HG03025 (cell line): ENCODE data around the gene IMMT.

ENCODE experiments used
- ATAC-seq: cut with Tn5 transposase; IDR thresholded peaks from one replicate; pipeline ENCODE4 v1.9.1; 2021; ENCODE audit warnings: mild to moderate bottlenecking, moderate library complexity; ENCODE audit not compliant: unreplicated experiment, low FRiP score

IMMT gene

GRCh38 chr2:86147793-86148192 lies 47.5 kb downstream of the IMMT start:
- ATAC-seq, result no peak

- no peak for ATAC-seq
These were observed 51.2 kb downstream of the IMMT start for GRCh38 chr2:86143926-86144685.

- no peak for ATAC-seq
These were observed 52.0 kb downstream of the IMMT start for GRCh38 chr2:86143307-86143706.

GRCh38 chr2:86142436-86143257 lies 52.6 kb downstream of the IMMT start:
- no peak for ATAC-seq

- no peak for ATAC-seq
These were observed 54.3 kb downstream of the IMMT start for GRCh38 chr2:86140969-86141392.

GRCh38 chr2:86139981-86140380 lies 55.3 kb downstream of the IMMT start:
- ATAC-seq, result no peak

GRCh38 chr2:86138736-86139625 lies 56.3 kb downstream of the IMMT start:
- ATAC-seq, result no peak

- ATAC-seq, result no peak
These were observed 59.1 kb downstream of the IMMT start for GRCh38 chr2:86136141-86136540.

GRCh38 chr2:86135653-86136052 lies 59.6 kb downstream of the IMMT start:
- no peak for ATAC-seq

- ATAC-seq, result no peak
These were observed 60.6 kb downstream of the IMMT start for GRCh38 chr2:86134709-86135108.

- ATAC-seq, result no peak
These were observed 70.6 kb downstream of the IMMT start for GRCh38 chr2:86124683-86125082.

GRCh38 chr2:86123328-86123925 lies 71.8 kb downstream of the IMMT start:
- ATAC-seq, result no peak

GRCh38 chr2:86118130-86118529 lies 77.1 kb downstream of the IMMT start:
- no peak for ATAC-seq

- ATAC-seq, result no peak
These were observed 88.2 kb downstream of the IMMT start for GRCh38 chr2:86107031-86107430.

- peak; percentile 86 for ATAC-seq
These were observed 89.0 kb downstream of the IMMT start, which contains the start of gene PTCD3 for GRCh38 chr2:86105969-86106945. Gene PTCD3 (plus strand): TSS chr2:86106235. CDS start chr2:86106248, 13 bp downstream.

GRCh38 chr2:86105252-86105968 lies 89.9 kb downstream of the IMMT start, which contains the start of gene POLR1A:
Gene POLR1A (minus strand): TSS chr2:86105886. CDS start chr2:86105776, 110 bp downstream.
- ATAC-seq, result peak; percentile 63

- ATAC-seq, result no peak
These were observed 93.1 kb downstream of the IMMT start for GRCh38 chr2:86102157-86102556.

- no peak for ATAC-seq
These were observed 97.3 kb downstream of the IMMT start for GRCh38 chr2:86097913-86098312.
